Measurements from ENCODE around the gene SEC14L5. TPM values are rescaled to one million over a fixed set of nuclear protein-coding genes. Genes with fewer than 3 reads are reported as not detected.

The SEC14L5 gene
- total RNA-seq, 1 experiment from 2014 or later = 0.27 TPM

DNA sequence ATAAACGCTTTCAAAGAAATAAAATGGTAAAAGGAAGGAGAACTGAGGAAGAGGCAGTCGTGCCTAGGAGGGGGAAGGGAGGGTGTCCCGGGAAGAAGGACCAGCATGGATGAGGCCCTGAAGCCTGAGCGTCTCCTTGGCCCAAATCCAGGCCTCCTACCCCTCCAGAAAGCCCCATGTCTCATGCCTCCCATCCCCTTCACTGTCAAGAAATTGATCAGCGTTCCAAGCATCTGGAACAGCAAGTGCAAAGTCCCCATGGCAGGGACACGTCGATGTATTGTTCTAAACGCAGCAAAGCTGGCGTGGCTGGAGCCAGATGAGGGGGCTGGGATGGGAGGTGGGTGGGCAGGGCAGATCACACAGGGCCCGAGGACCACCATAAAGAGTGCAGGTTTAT is 22.6 kb downstream of the SEC14L5 start:
- H3K9me3 ChIP-seq (ENCODE audit: control insufficient read depth in 1 of 2, insufficient read depth in 1 of 2, low read depth in 1 of 2, low read length in 2 of 2) = no peaks in the 10 kb centered on the region
- POLR2A ChIA-PET = no interaction called here
- ATAC-seq (no peak), DNase-seq (ENCODE audit: low read depth, low spot score) (no peak)
- CTCF ChIA-PET = no interaction called here
- no peaks in the 10 kb centered on the region for H3K36me3 ChIP-seq (ENCODE audit: control insufficient read depth in 1 of 2, insufficient read depth in 2 of 2, low read length in 2 of 2)
- no peak overlapping the region for H3K4me2 ChIP-seq (ENCODE audit: low read length)
- H3K9ac ChIP-seq (ENCODE audit: low read length) = no peak overlapping the region
- no peaks in the 10 kb centered on the region for H3K79me2 ChIP-seq (ENCODE audit: insufficient read depth, low read length)
- H3K9me2 ChIP-seq (ENCODE audit: insufficient read depth) = no peaks in the 10 kb centered on the region
- no peak overlapping the region for H3K4me3 ChIP-seq (replicated peaks in 1 of 2; ENCODE audit: low read depth in 1 of 2, low read length in 2 of 2)
- no peak overlapping the region for H2AFZ ChIP-seq (ENCODE audit: low read depth, low read length, poor library complexity, severe bottlenecking)
- RAD21 ChIA-PET (ENCODE audit: low non-redundant PET in 1 of 2, low total read pairs in 2 of 2, uncharacterized antibody in 2 of 2, unreplicated experiment in 2 of 2) = no interaction called here
- H3K27ac ChIP-seq (ENCODE audit: low read depth, low read length) = no peak overlapping the region
- no TSS peak for BruUV-seq (replicated peaks)
- TF ChIP-seq FOSL1 (IDR thresholded peaks at IDR 0.05; ENCODE audit: low read depth) = no peak
- TF ChIP-seq POLR2AphosphoS5 (IDR thresholded peaks at IDR 0.05; ENCODE audit: low read depth, low read length) = no peak
- no peak for TF ChIP-seq SRF (IDR thresholded peaks at IDR 0.05; ENCODE audit: low read depth)
- no peak for TF ChIP-seq EZH2 (IDR thresholded peaks at IDR 0.05)
- TF ChIP-seq YY1 (IDR thresholded peaks at IDR 0.05; ENCODE audit: extremely low read depth, insufficient replicate concordance, low read depth, low read length) = no peak
- TF ChIP-seq, protein P1, sequence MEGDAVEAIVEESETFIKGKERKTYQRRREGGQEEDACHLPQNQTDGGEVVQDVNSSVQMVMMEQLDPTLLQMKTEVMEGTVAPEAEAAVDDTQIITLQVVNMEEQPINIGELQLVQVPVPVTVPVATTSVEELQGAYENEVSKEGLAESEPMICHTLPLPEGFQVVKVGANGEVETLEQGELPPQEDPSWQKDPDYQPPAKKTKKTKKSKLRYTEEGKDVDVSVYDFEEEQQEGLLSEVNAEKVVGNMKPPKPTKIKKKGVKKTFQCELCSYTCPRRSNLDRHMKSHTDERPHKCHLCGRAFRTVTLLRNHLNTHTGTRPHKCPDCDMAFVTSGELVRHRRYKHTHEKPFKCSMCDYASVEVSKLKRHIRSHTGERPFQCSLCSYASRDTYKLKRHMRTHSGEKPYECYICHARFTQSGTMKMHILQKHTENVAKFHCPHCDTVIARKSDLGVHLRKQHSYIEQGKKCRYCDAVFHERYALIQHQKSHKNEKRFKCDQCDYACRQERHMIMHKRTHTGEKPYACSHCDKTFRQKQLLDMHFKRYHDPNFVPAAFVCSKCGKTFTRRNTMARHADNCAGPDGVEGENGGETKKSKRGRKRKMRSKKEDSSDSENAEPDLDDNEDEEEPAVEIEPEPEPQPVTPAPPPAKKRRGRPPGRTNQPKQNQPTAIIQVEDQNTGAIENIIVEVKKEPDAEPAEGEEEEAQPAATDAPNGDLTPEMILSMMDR (IDR thresholded peaks at IDR 0.05 in 2 of 3, conservative IDR thresholded peaks at IDR 0.05 in 1 of 3; ENCODE audit: borderline replicate concordance in 1 of 3, insufficient read depth in 1 of 3, low read depth in 2 of 3, low read length in 2 of 3) = no peak
- no peak for TF ChIP-seq TCF7L2 (IDR thresholded peaks at IDR 0.05; ENCODE audit: borderline replicate concordance, extremely low read depth, insufficient read depth, insufficient read length)
- no peak for TF ChIP-seq ZFX (IDR thresholded peaks at IDR 0.05)
- no peak for TF ChIP-seq SP1 (IDR thresholded peaks at IDR 0.05; ENCODE audit: low read depth)
- TF ChIP-seq, protein P2, sequence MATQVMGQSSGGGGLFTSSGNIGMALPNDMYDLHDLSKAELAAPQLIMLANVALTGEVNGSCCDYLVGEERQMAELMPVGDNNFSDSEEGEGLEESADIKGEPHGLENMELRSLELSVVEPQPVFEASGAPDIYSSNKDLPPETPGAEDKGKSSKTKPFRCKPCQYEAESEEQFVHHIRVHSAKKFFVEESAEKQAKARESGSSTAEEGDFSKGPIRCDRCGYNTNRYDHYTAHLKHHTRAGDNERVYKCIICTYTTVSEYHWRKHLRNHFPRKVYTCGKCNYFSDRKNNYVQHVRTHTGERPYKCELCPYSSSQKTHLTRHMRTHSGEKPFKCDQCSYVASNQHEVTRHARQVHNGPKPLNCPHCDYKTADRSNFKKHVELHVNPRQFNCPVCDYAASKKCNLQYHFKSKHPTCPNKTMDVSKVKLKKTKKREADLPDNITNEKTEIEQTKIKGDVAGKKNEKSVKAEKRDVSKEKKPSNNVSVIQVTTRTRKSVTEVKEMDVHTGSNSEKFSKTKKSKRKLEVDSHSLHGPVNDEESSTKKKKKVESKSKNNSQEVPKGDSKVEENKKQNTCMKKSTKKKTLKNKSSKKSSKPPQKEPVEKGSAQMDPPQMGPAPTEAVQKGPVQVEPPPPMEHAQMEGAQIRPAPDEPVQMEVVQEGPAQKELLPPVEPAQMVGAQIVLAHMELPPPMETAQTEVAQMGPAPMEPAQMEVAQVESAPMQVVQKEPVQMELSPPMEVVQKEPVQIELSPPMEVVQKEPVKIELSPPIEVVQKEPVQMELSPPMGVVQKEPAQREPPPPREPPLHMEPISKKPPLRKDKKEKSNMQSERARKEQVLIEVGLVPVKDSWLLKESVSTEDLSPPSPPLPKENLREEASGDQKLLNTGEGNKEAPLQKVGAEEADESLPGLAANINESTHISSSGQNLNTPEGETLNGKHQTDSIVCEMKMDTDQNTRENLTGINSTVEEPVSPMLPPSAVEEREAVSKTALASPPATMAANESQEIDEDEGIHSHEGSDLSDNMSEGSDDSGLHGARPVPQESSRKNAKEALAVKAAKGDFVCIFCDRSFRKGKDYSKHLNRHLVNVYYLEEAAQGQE (IDR thresholded peaks at IDR 0.05; ENCODE audit: low read depth) = no peak
- TF ChIP-seq EZH2phosphoT487 (IDR thresholded peaks at IDR 0.05; ENCODE audit: borderline replicate concordance) = no peak
- intact Hi-C loops (cut with micrococcal nuclease) = no loop called here
- H3K27me3 ChIP-seq (ENCODE audit: insufficient read depth, low read length) = no peaks in the 10 kb centered on the region
- H3K4me1 ChIP-seq (ENCODE audit: control insufficient read depth in 1 of 2, insufficient read depth in 2 of 2, low read length in 2 of 2) = no peaks in the 10 kb centered on the region
- no peaks in the 10 kb centered on the region for H4K20me1 ChIP-seq (ENCODE audit: insufficient read depth)
